Measurements from ENCODE around the gene MND1.

- TF ChIP-seq CTCF (IDR thresholded peaks at IDR 0.05; ENCODE audit: low read length) (no peak), EZH2 (IDR thresholded peaks at IDR 0.05; ENCODE audit: borderline replicate concordance, low read length) (no peak)
These were observed 21.7 kb upstream of the MND1 start for GRCh38 chr4:153322791-153323190.
